Activated T-cell treated with anti-CD3 and anti-CD28 coated beads, Interleukin-2, amount 50 U/mL, for 24 hours (primary cell): Measurements from ENCODE around the gene FER1L5.

Source experiments
- DNase-seq: peaks from one replicate; pipeline ENCODE4 v3.0.0-alpha.2; 2020
- H3K27ac Mint-ChIP-seq: 2 replicates; pipeline ENCODE4 v1.8.0; 2020; ENCODE audit warnings: mild to moderate bottlenecking, mixed read lengths
- H3K27me3 Mint-ChIP-seq: 2 replicates; pipeline ENCODE4 v1.8.0; 2020; ENCODE audit warnings: mixed read lengths
- H3K36me3 Mint-ChIP-seq: 2 replicates; pipeline ENCODE4 v1.8.0; 2020; ENCODE audit warnings: low read depth, mixed read lengths
- H3K4me1 Mint-ChIP-seq: 2 replicates; pipeline ENCODE4 v1.8.0; 2020; ENCODE audit warnings: low read depth, mixed read lengths
- H3K4me3 Mint-ChIP-seq: 2 replicates; pipeline ENCODE4 v1.8.0; 2020; ENCODE audit warnings: mild to moderate bottlenecking, moderate library complexity, mixed read lengths
- H3K9me3 Mint-ChIP-seq: 2 replicates; pipeline ENCODE4 v1.8.0; 2020; ENCODE audit warnings: mixed read lengths

FER1L5 gene

DNA sequence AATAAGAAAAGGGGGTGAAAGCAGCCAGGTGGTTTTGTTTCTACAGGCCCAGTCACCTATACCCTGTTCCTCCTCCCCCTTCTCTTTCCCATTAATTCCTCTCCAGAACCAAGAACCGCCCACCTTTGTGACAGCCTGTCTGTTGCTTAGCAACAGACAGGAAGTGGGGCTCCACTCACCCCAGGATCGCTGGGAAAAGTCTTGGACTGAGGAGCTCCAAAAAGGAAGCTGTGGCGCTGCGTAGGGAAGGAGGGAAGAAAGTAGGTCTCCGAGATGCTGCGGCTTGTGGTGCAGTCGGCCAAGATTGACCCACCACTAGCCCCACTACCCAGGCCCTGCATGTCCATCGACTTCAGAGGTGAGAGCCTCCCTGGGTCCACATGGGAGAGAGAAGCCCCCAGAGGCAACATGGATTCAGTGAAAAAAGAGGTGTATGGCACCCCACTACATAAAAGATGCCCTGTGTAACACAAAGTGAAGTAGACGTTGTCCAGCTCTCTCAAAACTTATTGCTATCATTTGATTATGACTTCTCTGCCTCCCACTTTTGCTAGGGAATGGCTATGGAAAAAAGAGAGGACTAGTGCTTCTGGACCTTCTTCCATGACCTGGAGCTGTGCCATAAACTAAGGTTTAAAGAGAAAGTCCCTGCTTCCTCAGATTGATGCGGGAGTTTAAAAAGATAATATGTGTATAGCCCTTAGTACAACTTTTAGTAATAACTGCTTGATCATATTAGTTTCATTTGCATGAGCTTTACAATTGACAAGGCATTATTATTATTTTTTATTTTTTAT, at the start of gene FER1L5:
Gene FER1L5, plus strand, starts transcription at position 201 of the 797 bp plus-strand sequence. Its CDS starts 73 bp downstream, at position 274.
- no peak for DNase-seq
- Mint-ChIP-seq H3K36me3 (peaks cover under 1% of the 10 kb centered on the region), H3K9me3 (no peaks in the 10 kb centered on the region), H3K27ac (no peak within 1 kb of the TSS), H3K4me3 (no peak within 1 kb of the TSS), H3K4me1 (peaks cover 9% of the 10 kb centered on the region), H3K27me3 (no peaks in the 10 kb centered on the region)

DNA sequence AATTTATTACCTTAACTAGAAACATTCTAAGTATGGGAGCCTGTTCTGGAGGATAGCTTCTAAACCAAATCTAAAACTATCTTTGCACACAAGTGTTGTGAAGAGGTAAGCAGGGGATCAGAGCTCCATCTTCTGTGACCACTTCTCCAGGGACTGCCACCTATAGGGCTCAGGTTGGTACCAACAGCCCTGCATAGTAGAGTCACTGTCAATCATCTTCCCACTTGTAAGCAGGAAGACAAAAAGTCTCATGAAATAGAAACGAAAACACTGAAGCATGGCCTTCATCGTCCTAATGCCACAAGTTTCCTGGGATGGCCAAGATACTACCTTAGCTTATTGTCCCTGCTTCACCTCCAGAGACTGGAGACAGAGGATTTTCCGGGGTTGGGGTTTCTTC, 48.3 kb upstream of the FER1L5 start:
- Mint-ChIP-seq H3K9me3 (no peaks in the 10 kb centered on the region), H3K27ac (peak overlapping the region; percentile 90), H3K36me3 (peaks cover 84% of the 10 kb centered on the region), H3K27me3 (no peaks in the 10 kb centered on the region), H3K4me1 (peaks cover 32% of the 10 kb centered on the region), H3K4me3 (peak overlapping the region; percentile 7)
- no peak for DNase-seq

DNA sequence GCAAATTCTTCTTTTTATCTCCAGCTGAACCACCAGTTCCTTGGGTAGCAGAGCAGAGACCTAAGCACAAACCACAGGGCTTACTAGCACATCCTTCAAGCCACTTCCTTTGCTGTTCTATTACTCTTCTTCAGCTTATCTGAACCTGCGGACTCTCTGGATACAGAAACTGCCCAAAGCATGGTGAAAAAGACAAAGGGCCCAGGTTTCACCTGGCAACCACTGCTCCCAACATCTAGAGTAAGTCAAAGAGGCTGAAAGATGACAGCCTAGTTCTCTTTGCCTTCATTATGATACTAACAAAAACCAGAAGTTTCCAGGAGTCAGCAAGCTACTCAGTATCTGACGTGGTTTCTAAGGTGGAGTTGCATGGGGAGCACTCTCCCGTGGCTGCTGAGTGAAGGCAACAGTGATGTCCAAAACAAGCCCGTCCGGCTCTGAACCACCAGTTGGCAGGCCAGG, 47.8 kb upstream of the FER1L5 start:
- peak overlapping the region; percentile 90 for H3K27ac Mint-ChIP-seq
- H3K27me3 Mint-ChIP-seq = no peaks in the 10 kb centered on the region
- H3K9me3 Mint-ChIP-seq = no peaks in the 10 kb centered on the region
- DNase-seq = no peak
- peaks cover 85% of the 10 kb centered on the region for H3K36me3 Mint-ChIP-seq
- peaks cover 31% of the 10 kb centered on the region for H3K4me1 Mint-ChIP-seq
- H3K4me3 Mint-ChIP-seq = peak overlapping the region; percentile 7

DNA sequence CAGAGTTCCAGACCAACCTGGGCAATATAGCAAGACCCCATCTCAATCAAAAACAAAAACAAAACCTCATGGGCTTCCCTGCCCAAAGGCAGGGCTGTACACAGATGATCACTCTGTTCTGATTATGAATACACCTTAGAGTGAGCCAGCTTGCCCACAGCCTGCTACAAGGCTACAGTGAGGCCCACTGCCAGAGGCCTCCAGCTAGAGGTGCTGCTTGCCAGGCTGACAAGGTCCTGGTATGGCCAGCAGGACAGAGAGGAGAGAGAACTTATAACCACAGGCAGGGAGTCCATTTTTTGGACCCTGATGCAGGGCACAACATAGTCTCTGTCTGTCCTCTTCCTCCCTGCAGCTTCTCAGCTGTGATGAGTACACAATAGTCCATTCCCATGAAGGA, 46.0 kb upstream of the FER1L5 start:
- Mint-ChIP-seq H3K4me1 (peaks cover 41% of the 10 kb centered on the region), H3K27me3 (no peaks in the 10 kb centered on the region), H3K36me3 (peaks cover 94% of the 10 kb centered on the region), H3K9me3 (no peaks in the 10 kb centered on the region), H3K4me3 (no peak overlapping the region), H3K27ac (peak overlapping the region; percentile 69)
- DNase-seq = no peak

DNA sequence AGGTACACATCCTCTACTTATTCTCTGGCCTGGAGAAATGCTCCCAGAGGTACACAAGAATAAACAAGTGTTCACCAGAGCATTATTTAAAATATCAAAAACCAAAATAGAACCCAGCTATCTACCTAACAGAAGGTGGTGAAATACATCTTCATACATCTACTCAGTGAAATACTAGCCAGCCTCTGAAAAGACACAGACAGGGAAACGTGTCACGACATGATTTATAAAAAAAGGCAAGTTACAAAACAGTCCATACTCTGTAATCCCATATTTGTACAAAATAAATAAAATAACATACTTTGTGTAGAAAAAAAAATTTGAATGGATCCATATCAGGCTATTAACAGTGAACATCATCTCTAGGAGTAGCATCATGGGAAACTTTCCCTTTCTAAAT, 42.6 kb upstream of the FER1L5 start:
- Mint-ChIP-seq H3K9me3 (no peaks in the 10 kb centered on the region), H3K4me3 (no peak overlapping the region), H3K36me3 (peaks cover 92% of the 10 kb centered on the region), H3K27ac (peak overlapping the region; percentile 33), H3K4me1 (peaks cover 27% of the 10 kb centered on the region), H3K27me3 (no peaks in the 10 kb centered on the region)
- no peak for DNase-seq

DNA sequence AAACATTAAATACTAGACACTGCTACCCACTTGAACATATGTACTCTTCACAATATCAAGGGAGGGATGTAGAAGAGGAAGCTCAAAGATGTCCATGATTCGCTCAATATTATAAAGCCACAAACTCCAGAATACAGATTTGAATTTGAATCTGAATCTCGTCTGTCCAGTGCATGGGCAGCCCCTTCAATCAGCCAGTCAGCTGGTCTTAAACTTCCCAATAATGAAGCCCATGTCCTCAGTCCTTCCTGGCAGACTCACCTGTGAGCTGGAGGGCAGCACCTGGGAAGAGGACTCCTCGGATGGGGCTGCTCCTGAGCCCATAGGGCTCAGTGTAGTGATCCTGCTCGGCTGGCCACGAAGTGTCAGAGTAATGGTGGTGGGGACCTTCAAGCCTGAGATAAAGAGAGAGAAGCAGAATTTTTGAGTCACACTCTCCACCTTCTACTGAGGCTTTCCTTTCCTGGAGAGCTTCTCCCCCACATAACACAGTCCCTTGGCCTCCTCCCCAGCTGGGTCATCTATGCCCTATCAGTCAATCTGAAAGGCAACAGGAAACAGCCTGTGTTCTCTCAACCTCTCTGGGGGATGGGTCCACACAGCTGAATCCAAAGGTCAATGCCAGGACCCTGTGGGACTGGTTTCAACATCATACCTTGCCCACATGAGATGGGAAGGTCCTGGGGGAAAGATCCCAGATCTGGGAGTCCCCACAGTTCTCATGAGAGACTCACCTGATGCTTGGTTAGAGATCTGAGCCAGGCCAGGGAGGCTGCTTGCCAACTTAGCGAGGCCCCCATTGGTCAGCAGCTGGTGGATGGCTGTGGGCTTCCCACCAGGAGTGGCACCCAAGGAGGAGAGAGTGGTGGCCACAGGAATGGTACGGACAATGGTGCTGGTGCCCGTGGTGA, 40.9 kb upstream of the FER1L5 start:
- Mint-ChIP-seq H3K4me3 (no peak overlapping the region), H3K27ac (peak overlapping the region; percentile 86)

DNA sequence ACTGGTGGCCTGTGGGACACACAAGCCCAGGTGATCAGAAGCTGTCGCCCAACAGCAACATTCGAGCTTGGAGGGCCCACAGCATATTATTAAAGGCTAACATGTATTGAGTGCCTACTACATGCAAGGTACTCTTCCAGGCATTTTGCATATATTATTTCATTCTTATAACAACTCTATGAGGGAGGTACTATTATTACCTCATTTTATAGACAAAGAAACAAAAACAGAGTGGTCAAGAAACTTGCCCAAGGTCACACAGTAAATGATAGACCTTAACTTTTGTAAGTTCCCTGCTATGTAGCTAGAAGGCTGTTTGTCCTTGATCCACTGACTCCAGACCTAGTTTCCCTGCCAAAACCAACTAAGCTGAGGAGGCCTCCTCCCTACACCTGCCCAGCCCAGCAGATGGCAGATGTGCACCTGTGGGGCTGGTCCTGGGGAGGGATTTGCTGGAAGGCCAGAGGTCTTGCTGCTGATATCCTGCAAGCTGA, 40.2 kb upstream of the FER1L5 start:
- Mint-ChIP-seq H3K36me3 (peaks cover 94% of the 10 kb centered on the region), H3K27me3 (no peaks in the 10 kb centered on the region), H3K9me3 (no peaks in the 10 kb centered on the region), H3K4me3 (no peak overlapping the region), H3K4me1 (peaks cover 16% of the 10 kb centered on the region), H3K27ac (peak overlapping the region; percentile 86)
- DNase-seq = no peak

More for the DNA sequence above, 40.9 kb upstream of the FER1L5 start:
- DNase-seq = no peak
- Mint-ChIP-seq H3K27me3 (no peaks in the 10 kb centered on the region), H3K36me3 (peaks cover 94% of the 10 kb centered on the region), H3K9me3 (no peaks in the 10 kb centered on the region), H3K4me1 (peaks cover 18% of the 10 kb centered on the region)

DNA sequence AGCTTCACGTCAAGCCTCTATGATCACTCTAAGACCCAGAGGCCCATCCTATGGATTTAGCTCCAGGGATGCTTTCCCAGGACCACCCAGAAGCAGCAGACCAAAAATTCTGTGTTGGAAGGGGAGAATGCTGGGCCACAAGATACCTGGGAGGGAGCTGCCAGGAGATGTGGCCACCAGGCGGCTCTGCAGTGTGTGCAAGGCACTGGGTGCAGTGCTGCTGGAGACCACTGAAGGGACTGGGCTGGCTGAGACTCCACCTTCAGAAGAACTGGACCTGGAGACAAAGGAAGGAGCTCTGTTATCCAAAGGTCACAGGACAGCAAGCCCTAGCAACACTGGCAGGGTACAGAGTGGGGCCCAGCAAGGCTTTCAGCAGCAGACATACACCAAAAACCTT, 38.5 kb upstream of the FER1L5 start:
- no peak for DNase-seq
- no peaks in the 10 kb centered on the region for H3K9me3 Mint-ChIP-seq
- H3K4me1 Mint-ChIP-seq = peaks cover 16% of the 10 kb centered on the region
- no peak overlapping the region for H3K27ac Mint-ChIP-seq
- H3K27me3 Mint-ChIP-seq = no peaks in the 10 kb centered on the region
- H3K36me3 Mint-ChIP-seq = peaks cover 97% of the 10 kb centered on the region
- H3K4me3 Mint-ChIP-seq = no peak overlapping the region

DNA sequence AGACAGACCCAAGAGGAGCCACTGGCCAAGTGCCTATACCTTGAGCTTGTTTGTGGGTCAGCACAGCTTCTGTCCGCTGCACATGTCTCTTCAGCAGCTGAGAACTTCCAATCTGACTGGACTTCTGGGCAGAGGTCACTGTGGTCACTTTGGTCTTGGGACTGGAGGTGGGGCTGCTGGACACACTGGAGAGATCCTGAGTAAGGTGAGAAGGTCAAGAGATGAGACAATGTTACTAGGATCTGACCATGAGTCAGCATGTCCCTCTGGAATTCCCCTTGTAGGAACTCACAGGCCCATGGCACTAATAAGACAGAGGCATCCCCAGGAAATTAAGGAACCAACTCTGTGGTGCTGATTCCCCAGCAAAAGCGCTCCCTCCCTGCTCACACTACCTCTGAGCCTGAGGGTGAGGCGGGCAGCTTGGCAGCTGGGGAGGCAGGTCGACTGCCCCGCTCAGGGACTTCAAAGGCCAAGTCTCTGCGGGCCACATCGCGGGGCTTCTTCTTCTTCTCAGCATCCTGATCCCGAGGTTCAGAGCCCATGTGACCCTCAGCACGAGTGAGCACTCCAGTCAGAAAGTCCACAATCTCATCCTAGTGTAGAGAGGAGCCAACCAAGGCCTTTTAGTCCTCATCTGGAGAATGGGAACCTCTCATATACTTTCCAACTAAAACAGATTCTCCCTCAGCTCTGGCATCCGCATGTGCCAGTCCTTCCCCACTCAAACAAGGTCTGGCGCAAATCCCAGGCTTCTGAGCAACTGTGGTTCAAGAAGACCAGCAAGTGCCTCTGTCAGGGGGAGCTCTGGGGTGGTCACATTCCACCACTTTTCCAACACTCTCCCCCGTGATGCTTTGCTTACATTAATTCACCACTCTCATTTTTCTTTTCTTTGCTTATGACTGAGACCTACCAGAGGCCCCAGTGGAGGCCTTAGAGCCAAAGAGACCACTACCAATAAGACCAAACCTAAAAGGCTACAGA, 33.8 kb upstream of the FER1L5 start:
- Mint-ChIP-seq H3K4me1 (no peaks in the 10 kb centered on the region), H3K27ac (peak overlapping the region; percentile 82)

DNA sequence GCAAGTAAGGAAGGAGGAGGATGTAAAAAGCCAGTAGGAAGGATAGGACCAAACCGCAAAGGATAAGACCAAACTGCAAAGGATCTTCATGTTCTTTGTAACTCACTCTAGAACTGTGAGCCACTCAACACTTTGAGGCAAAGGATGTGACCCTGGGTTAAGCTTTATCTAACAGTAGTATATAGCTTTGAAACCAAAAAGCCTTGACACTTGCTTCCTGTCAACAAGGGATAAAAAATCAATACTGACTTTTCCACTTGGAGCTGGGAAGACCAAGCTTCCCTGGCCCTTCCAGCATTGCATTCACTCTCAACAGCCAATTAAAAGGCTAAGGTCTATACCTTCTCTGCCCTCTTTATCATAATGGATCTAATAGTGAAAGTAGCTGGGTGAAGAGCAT, 26.4 kb upstream of the FER1L5 start:
- H3K4me1 Mint-ChIP-seq = peaks cover 26% of the 10 kb centered on the region
- no peaks in the 10 kb centered on the region for H3K27me3 Mint-ChIP-seq
- H3K36me3 Mint-ChIP-seq = peaks cover 81% of the 10 kb centered on the region
- no peak for DNase-seq
- no peaks in the 10 kb centered on the region for H3K9me3 Mint-ChIP-seq
- H3K27ac Mint-ChIP-seq = peak overlapping the region; percentile 92
- no peak overlapping the region for H3K4me3 Mint-ChIP-seq

More for the DNA sequence above, 33.8 kb upstream of the FER1L5 start:
- no peak for DNase-seq
- H3K27me3 Mint-ChIP-seq = no peaks in the 10 kb centered on the region
- H3K9me3 Mint-ChIP-seq = no peaks in the 10 kb centered on the region
- no peak overlapping the region for H3K4me3 Mint-ChIP-seq
- peaks cover 94% of the 10 kb centered on the region for H3K36me3 Mint-ChIP-seq

DNA sequence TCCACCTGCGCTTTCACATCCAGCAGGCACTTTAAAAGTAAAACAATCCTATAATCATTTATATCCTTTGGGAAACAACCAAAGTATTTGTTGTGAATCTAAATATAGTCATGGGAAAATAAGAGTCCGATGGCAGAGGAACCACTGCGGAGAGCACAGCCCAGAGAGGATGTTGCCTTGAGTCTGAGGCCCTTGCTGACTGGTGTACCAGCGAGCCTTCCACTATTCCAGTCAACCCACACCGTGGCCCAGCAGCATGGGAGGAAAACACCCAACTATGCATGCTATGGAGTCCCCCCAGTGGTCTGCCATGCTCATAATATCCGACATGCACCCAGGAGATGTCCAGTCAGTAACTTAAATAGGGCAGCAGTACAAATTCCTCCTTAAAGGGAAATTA, 26.0 kb upstream of the FER1L5 start:
- Mint-ChIP-seq H3K27me3 (no peaks in the 10 kb centered on the region), H3K27ac (peak overlapping the region; percentile 92), H3K36me3 (peaks cover 79% of the 10 kb centered on the region)

DNA sequence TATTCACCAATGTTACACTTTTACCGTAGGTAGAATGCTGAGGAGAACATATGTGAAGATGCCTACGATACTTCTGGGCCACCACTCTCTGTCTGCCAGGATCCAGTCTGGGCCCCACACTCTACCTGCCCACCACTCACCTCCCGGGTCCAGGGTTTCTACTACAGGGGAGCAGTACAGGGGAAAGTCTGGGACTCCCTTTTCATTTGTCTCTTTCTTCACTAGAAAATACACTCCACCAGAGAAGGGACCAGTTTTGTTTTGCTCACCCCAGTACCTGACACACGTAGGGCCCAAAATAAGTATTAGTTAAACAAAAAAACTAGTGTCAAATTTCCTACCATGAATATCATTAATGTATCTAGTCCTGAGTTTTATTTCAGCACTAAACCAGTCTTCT, 25.6 kb upstream of the FER1L5 start:
- H3K36me3 Mint-ChIP-seq = peaks cover 77% of the 10 kb centered on the region
- peak overlapping the region; percentile 92 for H3K27ac Mint-ChIP-seq
- H3K27me3 Mint-ChIP-seq = no peaks in the 10 kb centered on the region
- H3K4me3 Mint-ChIP-seq = peak overlapping the region; percentile 23
- H3K9me3 Mint-ChIP-seq = no peaks in the 10 kb centered on the region
- DNase-seq = no peak
- peaks cover 26% of the 10 kb centered on the region for H3K4me1 Mint-ChIP-seq

More for the DNA sequence above, 26.0 kb upstream of the FER1L5 start:
- Mint-ChIP-seq H3K4me3 (no peak overlapping the region), H3K4me1 (peaks cover 26% of the 10 kb centered on the region), H3K9me3 (no peaks in the 10 kb centered on the region)
- no peak for DNase-seq

DNA sequence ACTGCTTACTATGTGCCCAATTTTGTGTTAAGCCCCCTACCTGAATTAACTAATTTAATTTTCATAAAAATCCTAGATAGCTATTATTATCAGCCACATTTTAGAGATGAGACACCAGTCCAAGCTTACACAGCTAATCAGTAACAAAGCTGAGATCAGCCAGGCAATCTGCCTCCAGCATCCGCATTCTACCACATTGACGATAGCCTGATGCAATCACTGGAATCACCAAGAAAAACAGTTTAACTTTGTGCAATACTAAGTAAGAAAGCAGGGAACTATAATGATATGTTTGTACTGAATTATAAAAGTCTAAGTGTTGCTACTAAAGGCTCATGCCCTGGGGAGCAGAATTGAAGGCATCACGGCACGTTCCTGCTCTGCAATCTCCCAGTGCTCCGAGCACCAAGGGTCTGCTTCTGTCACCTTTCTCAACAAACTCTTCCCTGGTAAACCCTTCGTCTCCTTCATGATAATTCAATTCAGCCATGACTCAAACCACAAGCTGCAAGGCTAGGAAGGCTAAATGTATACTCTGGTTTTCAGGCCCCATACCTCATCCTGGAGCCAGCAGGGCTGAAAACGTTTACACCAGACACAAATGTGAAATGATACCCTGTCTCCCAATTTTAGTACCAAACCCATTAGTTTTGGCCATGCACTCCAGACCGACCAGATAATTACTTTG, 23.8 kb upstream of the FER1L5 start:
- Mint-ChIP-seq H3K36me3 (peaks cover 77% of the 10 kb centered on the region), H3K27me3 (no peaks in the 10 kb centered on the region), H3K4me1 (peaks cover 30% of the 10 kb centered on the region), H3K9me3 (no peaks in the 10 kb centered on the region), H3K27ac (peak overlapping the region; percentile 19), H3K4me3 (no peak overlapping the region)
- no peak for DNase-seq
